GM19455 (cell line): ENCODE results near the gene SPOCD1.
"Not testable (repeated sequence)": the region's sequence is repeated elsewhere in the genome, so short reads cannot be mapped to it uniquely, and the experiment has no call there.

ENCODE experiments used
- ATAC-seq: cut with Tn5 transposase; IDR thresholded peaks from one replicate; pipeline ENCODE4 v1.9.1; 2021; ENCODE audit not compliant: unreplicated experiment

The SPOCD1 gene

DNA sequence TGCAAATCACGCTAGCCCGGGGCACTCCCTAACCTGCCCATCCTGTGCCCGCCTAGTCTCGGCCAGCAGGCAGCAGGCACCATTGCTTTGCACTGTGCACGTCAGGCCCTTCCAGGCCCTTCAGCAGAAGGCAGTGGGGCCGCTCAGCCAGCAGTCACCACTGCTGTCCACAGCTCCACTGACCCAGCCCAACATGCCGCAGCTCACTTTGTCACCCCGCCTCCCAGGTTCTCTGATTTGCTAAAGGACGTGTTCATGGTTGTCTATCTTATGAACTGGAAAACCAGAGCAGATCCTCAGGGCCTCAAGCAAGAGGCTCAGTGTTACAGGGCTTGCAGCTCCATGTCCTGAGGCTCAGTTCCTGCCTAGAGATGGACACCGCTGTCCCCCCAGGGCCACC lies 14.2 kb upstream of the SPOCD1 start:
- ATAC-seq = no peak

GRCh38 chr1:31828926-31829690 lies 13.3 kb upstream of the SPOCD1 start:
- ATAC-seq = no peak

DNA sequence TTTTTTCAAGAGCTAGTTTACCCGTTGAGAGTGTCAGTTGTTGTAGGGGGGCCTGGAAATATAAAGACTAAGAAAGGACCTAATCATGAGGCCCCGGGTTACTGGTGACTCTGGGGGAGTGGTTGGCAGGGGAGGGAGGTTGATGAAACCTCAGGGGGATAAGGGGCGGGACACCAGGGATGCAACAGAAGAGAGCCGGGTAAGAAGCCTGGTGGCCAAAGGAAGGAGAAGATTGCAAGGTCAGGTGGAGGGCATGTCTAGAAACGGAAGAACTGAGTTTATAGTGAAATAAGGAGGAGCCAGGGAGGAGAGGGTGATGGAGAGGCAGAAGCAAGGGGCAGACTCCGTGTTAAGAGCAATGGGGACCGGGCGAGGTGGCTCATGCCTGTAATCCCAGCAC lies 12.5 kb upstream of the SPOCD1 start:
- no peak for ATAC-seq

GRCh38 chr1:31823780-31824179 lies 8.0 kb upstream of the SPOCD1 start:
- ATAC-seq = no peak

DNA sequence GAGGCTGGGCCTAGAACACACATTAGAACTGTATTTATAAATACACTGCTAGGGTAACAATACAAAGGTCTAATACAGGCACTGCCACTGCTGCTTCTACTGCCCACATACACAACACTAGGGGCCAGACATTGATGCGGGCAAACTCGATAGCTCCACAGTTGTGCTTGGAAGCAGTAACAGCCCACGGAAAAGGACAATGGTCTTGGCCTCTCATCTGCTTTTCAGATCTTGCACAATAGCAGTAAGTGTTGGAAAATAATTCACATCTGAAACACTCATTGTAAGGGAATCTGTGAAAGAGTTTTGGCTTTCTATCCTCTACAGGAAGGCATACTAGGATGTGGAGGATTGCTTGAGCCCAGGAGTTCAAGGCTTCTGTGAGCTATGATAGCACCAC lies 6.9 kb upstream of the SPOCD1 start:
- no peak for ATAC-seq

DNA sequence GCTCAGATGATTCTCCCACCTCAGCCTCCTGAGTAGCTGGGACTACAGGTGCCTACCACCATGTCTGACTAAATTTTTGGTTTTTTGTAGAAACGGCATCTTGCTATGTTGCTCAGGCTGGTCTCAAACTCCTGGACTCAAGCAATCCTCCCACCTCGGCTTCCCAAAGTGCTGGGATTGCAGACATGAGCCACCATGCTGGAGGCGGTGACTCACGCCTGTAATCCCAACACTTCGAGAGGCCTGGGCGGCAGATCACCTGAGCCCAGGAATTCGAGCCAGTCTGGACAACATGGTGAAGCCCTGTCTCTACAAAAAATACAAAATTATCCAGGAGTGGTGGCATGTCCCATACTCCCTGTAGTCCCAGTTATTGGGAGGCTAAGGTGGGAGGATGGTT lies 4.4 kb upstream of the SPOCD1 start:
- ATAC-seq = not testable (repeated sequence)

- ATAC-seq = no peak
These were observed 2.4 kb upstream of the SPOCD1 start for GRCh38 chr1:31818206-31818605.

GRCh38 chr1:31816947-31817346 lies 1.1 kb upstream of the SPOCD1 start:
- not testable (repeated sequence) for ATAC-seq

- ATAC-seq = not testable (repeated sequence)
These were observed 679 bp upstream of the SPOCD1 start for GRCh38 chr1:31816501-31816900.

- no peak for ATAC-seq
These were observed 546 bp downstream of the SPOCD1 start for GRCh38 chr1:31815307-31815645.

- ATAC-seq = no peak
These were observed 1.1 kb downstream of the SPOCD1 start for GRCh38 chr1:31814631-31815306.

DNA sequence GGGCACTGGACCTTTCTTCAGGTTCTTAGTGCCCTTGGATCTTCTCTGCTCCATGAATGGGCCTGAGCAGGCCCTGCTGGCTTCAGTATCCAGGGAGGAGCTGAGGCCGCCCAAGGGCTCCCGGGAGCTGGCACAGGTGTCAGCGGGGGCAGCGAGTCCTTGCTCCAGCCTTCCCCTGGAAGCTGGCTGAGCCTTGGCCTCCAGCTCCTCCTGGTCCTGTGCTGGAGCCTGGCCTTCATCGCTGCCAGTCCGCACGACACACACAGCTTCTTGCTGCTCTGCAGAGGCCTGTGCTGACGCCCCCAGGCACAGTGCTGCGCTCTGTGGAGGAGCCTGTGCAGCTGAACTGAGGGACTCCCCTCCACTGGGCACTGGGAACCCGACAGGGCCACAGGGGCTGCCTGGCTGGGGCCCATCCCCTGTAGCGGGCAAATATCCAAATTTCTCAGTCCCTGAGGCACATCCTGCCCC lies 1.7 kb downstream of the SPOCD1 start:
- ATAC-seq = no peak

DNA sequence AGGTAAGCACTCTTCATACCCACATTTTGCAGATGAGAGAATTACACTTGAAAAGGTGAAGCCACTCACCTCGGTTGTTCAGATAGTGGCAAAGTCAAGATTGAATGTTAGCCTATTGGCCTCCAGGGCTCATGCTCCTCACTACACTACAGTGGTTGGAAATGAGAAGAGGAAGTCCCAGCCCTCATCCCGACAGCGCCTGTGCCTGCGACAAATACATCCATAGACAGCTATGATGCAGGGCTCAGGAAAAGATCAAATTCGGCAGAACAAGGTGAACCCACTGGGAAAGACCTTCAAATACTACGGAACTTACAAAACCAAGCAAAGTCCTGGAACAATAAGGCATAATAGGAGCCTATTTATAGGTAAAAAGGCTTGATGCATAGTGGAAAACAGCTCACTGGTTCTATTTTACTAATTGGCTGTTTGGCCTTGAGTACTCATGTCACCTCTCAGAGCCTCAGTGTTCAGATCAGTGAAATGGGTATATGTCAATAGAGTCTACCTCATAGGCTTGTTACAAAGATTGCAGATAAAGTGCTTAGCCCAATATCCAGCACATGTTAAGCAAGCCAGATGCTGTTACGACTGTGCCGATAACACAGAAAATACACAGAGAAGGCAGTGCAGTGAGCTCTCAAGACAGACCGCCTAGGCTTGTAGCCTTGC lies 3.5 kb downstream of the SPOCD1 start:
- no peak for ATAC-seq

DNA sequence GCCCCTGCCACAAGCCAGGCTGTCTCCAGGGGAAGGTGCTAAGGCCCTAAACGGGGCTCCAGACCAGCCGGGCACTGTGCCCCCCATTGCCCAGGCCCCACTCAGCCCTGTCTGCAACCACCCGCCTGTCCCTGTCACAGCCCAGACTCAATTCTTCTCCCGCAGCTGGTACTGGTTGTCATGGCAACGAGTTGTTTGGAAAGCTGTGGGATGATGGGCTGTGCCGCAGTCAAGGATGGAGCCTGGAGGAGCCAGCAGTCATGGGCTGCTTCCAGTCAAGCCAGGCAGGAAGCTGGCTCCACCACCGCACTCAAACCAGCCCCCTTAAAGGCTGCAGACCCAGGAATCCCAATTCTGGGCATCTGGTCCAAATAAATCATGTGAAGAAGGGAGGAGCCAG lies 4.2 kb downstream of the SPOCD1 start:
- ATAC-seq = no peak

DNA sequence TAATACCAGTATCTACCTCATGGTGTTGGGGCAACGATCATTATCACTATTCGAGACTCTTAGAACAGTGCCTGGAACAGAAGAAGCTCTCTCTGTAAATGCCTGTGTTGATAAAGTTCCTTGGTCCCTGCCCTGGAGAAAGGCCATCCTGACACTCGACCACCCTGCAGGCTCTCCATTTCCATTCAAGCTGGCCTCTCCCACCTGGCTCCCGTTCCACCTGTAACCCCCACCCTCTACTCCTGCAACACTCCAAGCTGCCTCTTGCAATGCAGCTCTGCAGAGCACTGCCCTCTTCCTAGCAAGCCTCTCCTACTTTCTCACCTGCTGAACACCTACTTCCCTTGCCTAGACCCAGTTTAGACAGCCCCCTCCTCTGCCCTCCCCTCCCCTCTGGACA lies 6.1 kb downstream of the SPOCD1 start:
- ATAC-seq = no peak

DNA sequence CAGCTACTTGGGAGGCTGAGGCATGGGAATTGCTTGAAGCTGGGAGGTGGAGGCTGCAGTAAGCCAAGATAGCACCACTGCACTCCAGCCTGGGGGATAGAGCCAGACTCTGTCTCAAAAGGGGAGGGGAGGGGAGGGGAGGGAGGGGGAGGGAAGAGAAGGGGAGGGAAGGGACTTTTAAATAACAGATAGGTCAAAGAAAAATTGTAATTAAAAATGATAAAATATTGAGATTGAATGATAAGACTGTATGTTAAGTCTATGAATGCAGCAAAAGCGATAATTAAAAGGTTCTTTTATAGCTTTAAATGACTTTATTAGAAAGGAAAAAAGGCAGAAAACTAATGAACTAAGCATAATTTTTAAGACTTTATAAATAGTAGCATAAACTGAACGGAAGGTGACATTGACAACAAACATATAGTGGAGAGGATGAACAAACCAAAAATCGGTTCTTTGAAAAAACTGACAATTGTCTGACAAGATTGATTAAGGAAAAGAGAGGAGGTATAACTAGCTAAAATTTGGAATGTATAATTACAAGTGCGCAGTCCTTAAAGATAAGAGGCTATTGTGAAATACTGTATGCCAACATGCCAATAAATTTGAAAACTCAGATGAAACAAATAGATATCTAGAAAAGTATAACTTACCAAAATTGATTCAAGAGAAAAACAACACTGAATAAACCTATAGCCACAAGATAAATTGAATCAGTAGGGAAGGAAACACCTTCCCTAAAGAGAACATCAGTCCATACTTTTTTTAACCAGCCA lies 8.4 kb downstream of the SPOCD1 start:
- no peak for ATAC-seq

DNA sequence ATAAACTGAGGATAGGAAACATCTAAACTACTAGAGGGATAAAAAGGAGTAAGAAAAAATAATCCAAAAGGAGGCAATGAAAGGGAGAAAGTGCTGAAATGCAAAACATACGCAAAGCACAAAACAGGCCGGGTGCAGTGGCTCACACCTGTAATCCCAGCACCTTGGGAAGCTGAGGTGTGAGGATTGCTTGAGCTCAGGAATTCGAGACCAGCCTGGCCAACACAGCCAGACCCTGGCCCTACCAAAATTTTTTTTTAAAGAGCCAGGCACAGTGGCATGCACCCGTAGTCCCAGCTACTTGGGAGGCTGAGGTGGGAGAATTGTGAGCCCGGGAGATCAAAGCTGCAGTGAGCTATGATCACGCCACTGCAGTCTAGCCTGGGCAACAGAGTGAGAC lies 10.5 kb downstream of the SPOCD1 start:
- ATAC-seq = no peak

GRCh38 chr1:31804098-31804497 lies 11.7 kb downstream of the SPOCD1 start:
- ATAC-seq = no peak

- ATAC-seq = no peak
These were observed 12.2 kb downstream of the SPOCD1 start for GRCh38 chr1:31803610-31804009.

DNA sequence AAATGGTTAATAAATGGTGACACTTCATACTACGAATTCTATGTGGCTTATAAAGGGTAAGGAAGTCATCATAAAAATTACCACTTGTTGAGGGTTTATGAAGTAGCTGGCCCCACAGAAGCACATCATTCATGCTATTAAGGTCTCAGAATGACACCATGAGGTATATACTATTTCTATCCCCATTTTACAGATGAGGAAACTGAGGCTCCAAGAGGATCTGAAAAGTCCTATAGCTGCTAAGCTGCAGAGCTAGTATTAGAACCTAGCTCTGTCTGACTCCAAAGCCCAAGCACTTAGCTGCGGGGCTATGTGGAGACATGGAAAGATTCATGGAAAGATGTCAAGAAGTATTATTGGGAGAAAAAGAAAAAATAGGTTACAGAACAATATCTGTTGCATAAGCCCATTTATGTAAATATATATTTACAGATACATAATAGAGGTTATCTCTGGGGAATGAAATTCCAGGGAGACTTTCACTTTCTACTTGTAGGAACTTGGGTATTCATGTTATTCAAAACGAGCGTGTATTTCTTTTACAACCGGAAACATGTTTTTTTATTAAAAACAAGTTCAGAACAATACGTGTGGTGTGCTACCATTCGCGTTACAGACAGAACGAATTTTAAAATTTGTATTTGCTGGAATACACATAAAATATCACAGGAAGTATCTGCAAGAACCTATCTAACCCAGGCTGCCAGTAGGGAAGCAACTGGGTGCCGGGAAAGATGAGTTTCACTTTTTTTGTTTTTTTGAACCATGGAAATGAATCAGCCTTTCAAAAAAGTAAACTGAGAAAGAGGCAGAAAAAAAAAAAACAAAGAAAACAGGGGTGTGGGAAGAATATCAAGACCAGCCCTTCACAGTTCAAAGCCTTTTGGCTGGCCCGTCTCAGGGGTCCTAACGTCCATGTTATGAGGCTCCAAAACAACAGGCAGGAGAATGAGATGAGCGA lies 13.4 kb downstream of the SPOCD1 start:
- ATAC-seq = no peak
